HCT116 (cell line): ENCODE data around the gene ENPP6. TPM values are rescaled to one million over a fixed set of nuclear protein-coding genes. Genes with fewer than 3 reads are reported as not detected.

Source experiments
- ATAC-seq: fragments of 200-7000 bp; cut with Tn5 transposase; 2 replicates; pipeline ENCODE4 v1.9.1; 2020; ENCODE audit warnings: mild to moderate bottlenecking, moderate library complexity
- BruUV-seq: library from RNA; stranded (reverse); fragments of 400-500 nt; replicated peaks from 2 replicates; lab custom pipeline; 2021; lab: Mats Ljungman, UMichigan
- CTCF ChIA-PET: fragments of 300-600 bp; sonication (Branson Sonifier 250); formaldehyde crosslinking; loops from one replicate; lab custom pipeline; 2021; ENCODE audit warnings: antibody characterized with exemption; lab: Charles Lee
- POLR2A ChIA-PET: fragments of 300-600, 350-600 bp; sonication (Branson Sonifier 250); formaldehyde crosslinking; loops from one replicate; lab custom pipeline; 2021; ENCODE audit warnings: antibody characterized with exemption; lab: Charles Lee
- RAD21 ChIA-PET, 2 experiments: fragments of 300-600 bp; sonication (Branson Sonifier 250); formaldehyde crosslinking; loops; one replicate each; lab custom pipeline; 2023; ENCODE audit warnings: low total read pairs in 2 of 2; ENCODE audit not compliant: uncharacterized antibody in 2 of 2, unreplicated experiment in 2 of 2, low non-redundant PET in 1 of 2; lab: Charles Lee
- DNase-seq: peaks from one replicate; pipeline ENCODE4 v3.0.0-alpha.2; 2010; ENCODE audit warnings: low read depth, low spot score
- H2AFZ ChIP-seq: fragments of 200-600 bp; shearing (Covaris generic), sonication (generic); 2 replicates; pipeline ENCODE4 v1.6.1; 2017; ENCODE audit warnings: low read depth, mixed run types, mixed read lengths, antibody characterized with exemption, low read length; ENCODE audit not compliant: poor library complexity, severe bottlenecking
- H3K27ac ChIP-seq: 2 replicates; pipeline ENCODE4 v1.5.1; 2012; ENCODE audit warnings: low read depth, low read length
- H3K27me3 ChIP-seq: fragments of 200-600 bp; sonication (generic); 2 replicates; pipeline ENCODE4 v1.6.1; 2016; ENCODE audit warnings: mixed run types, low read length, mixed read lengths; ENCODE audit not compliant: insufficient read depth
- H3K36me3 ChIP-seq, 2 experiments: fragments of 200-500 bp in 1 of 2; fragments of 200-600 bp in 1 of 2; sonication (Bioruptor generic) in 1 of 2; sonication (generic) in 1 of 2; 2 replicates each; pipeline versions ENCODE4 v1.5.1 to v1.6.1; 2014 to 2016; ENCODE audit warnings: low read length in 2 of 2, inconsistent platforms in 1 of 2, mixed read lengths in 1 of 2, mixed run types in 1 of 2; ENCODE audit not compliant: insufficient read depth in 2 of 2, control insufficient read depth in 1 of 2
- H3K4me1 ChIP-seq, 2 experiments: fragments of 200-600 bp in 1 of 2; sonication (generic) in 1 of 2; 2 replicates each; pipeline versions ENCODE4 v1.5.1 to v1.6.1; 2012 to 2017; ENCODE audit warnings: low read length in 2 of 2, inconsistent platforms in 1 of 2, mild to moderate bottlenecking in 1 of 2, mixed read lengths in 1 of 2, mixed run types in 1 of 2, moderate library complexity in 1 of 2; ENCODE audit not compliant: insufficient read depth in 2 of 2, control insufficient read depth in 1 of 2
- H3K4me2 ChIP-seq: fragments of 200-600 bp; sonication (generic); 2 replicates; pipeline ENCODE4 v1.6.1; 2017; ENCODE audit warnings: mixed run types, low read length, mixed read lengths
- H3K4me3 ChIP-seq, 2 experiments: fragments of 200-600 bp in 1 of 2; sonication (generic) in 1 of 2; replicated peaks in 1 of 2; 2 replicates each; pipeline ENCODE4 v1.5.1; 2011 to 2016; ENCODE audit warnings: low read length in 2 of 2, control low read depth in 1 of 2, low read depth in 1 of 2, mild to moderate bottlenecking in 1 of 2, mixed read lengths in 1 of 2, mixed run types in 1 of 2
- H3K79me2 ChIP-seq: fragments of 200-600 bp; sonication (generic); 2 replicates; pipeline ENCODE4 v1.6.1; 2017; ENCODE audit warnings: mild to moderate bottlenecking, mixed run types, low read length, moderate library complexity, mixed read lengths; ENCODE audit not compliant: insufficient read depth
- H3K9ac ChIP-seq: fragments of 200-600 bp; sonication (generic); 2 replicates; pipeline ENCODE4 v1.6.1; 2016; ENCODE audit warnings: low read length, mixed read lengths
- H3K9me2 ChIP-seq: fragments of 200-600 bp; sonication (generic), shearing (Covaris generic); 2 replicates; pipeline ENCODE4 v1.6.1; 2017; ENCODE audit warnings: mixed run types, mild to moderate bottlenecking, moderate library complexity; ENCODE audit not compliant: insufficient read depth
- H3K9me3 ChIP-seq, 2 experiments: fragments of 200-500 bp in 1 of 2; fragments of 200-600 bp in 1 of 2; sonication (Bioruptor generic) in 1 of 2; sonication (generic) in 1 of 2; 2 replicates each; pipeline ENCODE4 v1.6.1; 2014 to 2017; ENCODE audit warnings: low read length in 2 of 2, mixed read lengths in 2 of 2, inconsistent platforms in 1 of 2, low read depth in 1 of 2, mild to moderate bottlenecking in 1 of 2, mixed run types in 1 of 2, moderate library complexity in 1 of 2; ENCODE audit not compliant: control insufficient read depth in 1 of 2, insufficient read depth in 1 of 2
- H4K20me1 ChIP-seq: fragments of 200-600 bp; sonication (generic), shearing (Covaris generic); 2 replicates; pipeline ENCODE4 v1.6.1; 2017; ENCODE audit warnings: mixed run types, mild to moderate bottlenecking, moderate library complexity; ENCODE audit not compliant: insufficient read depth
- ATF3 ChIP-seq: IDR thresholded peaks from 2 replicates; pipeline ENCODE4 v1.6.1; 2012
- CEBPB ChIP-seq: IDR thresholded peaks from 2 replicates; pipeline ENCODE4 v1.6.1; 2012; ENCODE audit warnings: low read depth
- CTCF ChIP-seq, 3 experiments: fragments of 200-600 bp in 1 of 3; sonication (generic) in 1 of 3; IDR thresholded peaks in 2 of 3; conservative IDR thresholded peaks in 1 of 3; 2 replicates each; pipeline ENCODE4 v1.5.1; 2012 to 2017; ENCODE audit warnings: low read depth in 2 of 3, low read length in 2 of 3, antibody characterized with exemption in 1 of 3, borderline replicate concordance in 1 of 3, control low read depth in 1 of 3, mild to moderate bottlenecking in 1 of 3, mixed read lengths in 1 of 3, mixed run types in 1 of 3, moderate library complexity in 1 of 3; ENCODE audit not compliant: insufficient read depth in 1 of 3
- EGR1 ChIP-seq: IDR thresholded peaks from 2 replicates; pipeline ENCODE4 v1.6.1; 2012; ENCODE audit warnings: low read depth
- EZH2phosphoT487 ChIP-seq: fragments of 200-600 bp; IDR thresholded peaks from 2 replicates; pipeline ENCODE4 v1.6.1; 2018; ENCODE audit warnings: antibody characterized with exemption, borderline replicate concordance
- FOSL1 ChIP-seq: IDR thresholded peaks from 2 replicates; pipeline ENCODE4 v1.6.1; 2012; ENCODE audit warnings: low read depth
- JUND ChIP-seq: IDR thresholded peaks from 2 replicates; pipeline ENCODE4 v1.6.1; 2012
- POLR2A ChIP-seq: IDR thresholded peaks from 2 replicates; pipeline ENCODE4 v1.7.0; 2011; ENCODE audit warnings: borderline replicate concordance; ENCODE audit not compliant: insufficient read depth, insufficient read length; ENCODE audit errors: extremely low read depth
- POLR2AphosphoS5 ChIP-seq: IDR thresholded peaks from 2 replicates; pipeline ENCODE4 v1.6.1; 2011; ENCODE audit warnings: mild to moderate bottlenecking, low read depth, low read length, moderate library complexity
- REST ChIP-seq: IDR thresholded peaks from 2 replicates; pipeline ENCODE4 v1.6.1; 2012; ENCODE audit warnings: low read depth
- SIN3A ChIP-seq: IDR thresholded peaks from 2 replicates; pipeline ENCODE4 v1.6.1; 2012; ENCODE audit warnings: low read depth
- SP1 ChIP-seq: IDR thresholded peaks from 2 replicates; pipeline ENCODE4 v1.6.1; 2012; ENCODE audit warnings: low read depth
- ZBTB33 ChIP-seq: IDR thresholded peaks from 2 replicates; pipeline ENCODE4 v1.6.1; 2011; ENCODE audit warnings: mild to moderate bottlenecking, low read length, moderate library complexity; ENCODE audit not compliant: insufficient replicate concordance; ENCODE audit errors: extremely low read depth
- ZFX ChIP-seq: fragments of 450-650 bp; IDR thresholded peaks from 2 replicates; pipeline ENCODE4 v1.6.1; 2017
- intact Hi-C: fragments of 100-400 bp; cut with micrococcal nuclease; formaldehyde crosslinking; loops from 2 replicates; pipeline ENCODE4 v1.10.0; 2022
- total RNA-seq: library from RNA; stranded (reverse); gene quantifications from one replicate; pipeline ENCODE4 v1.2.1, GENCODE V29; 2021; ENCODE audit not compliant: unreplicated experiment

The ENPP6 gene
- total RNA-seq, 1 experiment from 2014 or later, result not detected

- Histone ChIP-seq H3K9ac (no peak overlapping the region), H3K9me3 (no peaks in the 10 kb centered on the region), H3K4me1 (no peaks in the 10 kb centered on the region), H3K36me3 (no peaks in the 10 kb centered on the region), H3K79me2 (no peaks in the 10 kb centered on the region), H3K4me2 (no peak overlapping the region), H3K4me3 (no peak overlapping the region), H2AFZ (no peak overlapping the region), H4K20me1 (no peaks in the 10 kb centered on the region), H3K27me3 (no peaks in the 10 kb centered on the region), H3K27ac (no peak overlapping the region), H3K9me2 (no peaks in the 10 kb centered on the region)
- ChIA-PET POLR2A (no interaction called here), CTCF (no interaction called here), RAD21 (no interaction called here)
- ATAC-seq, result no peak
- TF ChIP-seq POLR2A, result no peak
- TF ChIP-seq ZBTB33, result no peak
- TF ChIP-seq JUND, result no peak
- TF ChIP-seq CEBPB, result no peak
- no peak for TF ChIP-seq REST
- no peak for TF ChIP-seq FOSL1
- no peak for TF ChIP-seq POLR2AphosphoS5
- TF ChIP-seq SP1, result no peak
- TF ChIP-seq ATF3, result no peak
- TF ChIP-seq SIN3A, result no peak
- TF ChIP-seq EZH2phosphoT487, result no peak
- no peak for TF ChIP-seq ZFX
- no peak for TF ChIP-seq EGR1
- TF ChIP-seq CTCF (IDR thresholded peaks at IDR 0.05 in 2 of 3, conservative IDR thresholded peaks at IDR 0.05 in 1 of 3; ENCODE audit: borderline replicate concordance in 1 of 3, insufficient read depth in 1 of 3, low read depth in 2 of 3, low read length in 2 of 3), result no peak
- DNase-seq, result no peak
- BruUV-seq, result no TSS peak
- intact Hi-C loops, result no loop called here
Observed at GRCh38 chr4:184142121-184143000, 75.3 kb downstream of the ENPP6 start.
